Body of pancreas (tissue), 4 donors: ENCODE measurements around the gene HSCB.

Source experiments
- POLR2A ChIP-seq, 3 donors: fragments of 450-650 bp; IDR thresholded peaks; one replicate each; pipeline ENCODE4 v1.6.1; 2016; ENCODE audit warnings: antibody characterized with exemption in 3 of 3, mild to moderate bottlenecking in 2 of 3
- TF ChIP-seq, protein P1 (sequence below), 7 experiments: fragments of 450-650 bp in 4 of 7; fragments of 200-600 bp in 3 of 7; sonication (generic) in 3 of 7; IDR thresholded peaks; one replicate each; pipeline ENCODE4 v1.5.1; 2016 to 2019; ENCODE audit warnings: antibody characterized with exemption in 7 of 7

GRCh38 chr22:28743852-28744251 is 2.0 kb downstream of the HSCB start:
- TF ChIP-seq, protein P1, sequence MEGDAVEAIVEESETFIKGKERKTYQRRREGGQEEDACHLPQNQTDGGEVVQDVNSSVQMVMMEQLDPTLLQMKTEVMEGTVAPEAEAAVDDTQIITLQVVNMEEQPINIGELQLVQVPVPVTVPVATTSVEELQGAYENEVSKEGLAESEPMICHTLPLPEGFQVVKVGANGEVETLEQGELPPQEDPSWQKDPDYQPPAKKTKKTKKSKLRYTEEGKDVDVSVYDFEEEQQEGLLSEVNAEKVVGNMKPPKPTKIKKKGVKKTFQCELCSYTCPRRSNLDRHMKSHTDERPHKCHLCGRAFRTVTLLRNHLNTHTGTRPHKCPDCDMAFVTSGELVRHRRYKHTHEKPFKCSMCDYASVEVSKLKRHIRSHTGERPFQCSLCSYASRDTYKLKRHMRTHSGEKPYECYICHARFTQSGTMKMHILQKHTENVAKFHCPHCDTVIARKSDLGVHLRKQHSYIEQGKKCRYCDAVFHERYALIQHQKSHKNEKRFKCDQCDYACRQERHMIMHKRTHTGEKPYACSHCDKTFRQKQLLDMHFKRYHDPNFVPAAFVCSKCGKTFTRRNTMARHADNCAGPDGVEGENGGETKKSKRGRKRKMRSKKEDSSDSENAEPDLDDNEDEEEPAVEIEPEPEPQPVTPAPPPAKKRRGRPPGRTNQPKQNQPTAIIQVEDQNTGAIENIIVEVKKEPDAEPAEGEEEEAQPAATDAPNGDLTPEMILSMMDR (IDR thresholded peaks at IDR 0.05) = no peak
- no peak for TF ChIP-seq POLR2A (IDR thresholded peaks at IDR 0.05)
